SJCRH30 (cell line): ENCODE results near the gene FXYD2. TPM values are rescaled to one million over a fixed set of nuclear protein-coding genes. Genes with fewer than 3 reads are reported as not detected.
A peak's percentile ranks its signal among the peaks of the same experiment; 100 is the strongest.

ENCODE experiments used
- DNase-seq, 2 experiments: peaks; one replicate each; pipeline ENCODE4 v3.0.0-alpha.2; 2015 to 2020
- H3K27ac ChIP-seq: fragments of 250-450 bp; sonication (Bioruptor Pico); 2 replicates; pipeline ENCODE4 v1.5.1; 2020; ENCODE audit warnings: mild to moderate bottlenecking, moderate library complexity
- H3K27me3 ChIP-seq: fragments of 250-450 bp; sonication (Bioruptor Pico); 2 replicates; pipeline ENCODE4 v1.5.1; 2020; ENCODE audit warnings: mild to moderate bottlenecking, moderate library complexity
- H3K36me3 ChIP-seq: fragments of 250-450 bp; sonication (Bioruptor Pico); 2 replicates; pipeline ENCODE4 v1.5.1; 2020; ENCODE audit warnings: mild to moderate bottlenecking, moderate library complexity
- H3K4me1 ChIP-seq: fragments of 250-450 bp; sonication (Bioruptor Pico); 2 replicates; pipeline ENCODE4 v1.5.1; 2020; ENCODE audit warnings: mild to moderate bottlenecking, moderate library complexity
- H3K4me3 ChIP-seq: fragments of 250-450 bp; sonication (Bioruptor Pico); 2 replicates; pipeline ENCODE4 v1.5.1; 2020; ENCODE audit warnings: mild to moderate bottlenecking, moderate library complexity
- H3K9me3 ChIP-seq: fragments of 250-450 bp; sonication (Bioruptor Pico); replicated peaks from 2 replicates; pipeline ENCODE4 v1.5.1; 2020; ENCODE audit warnings: mild to moderate bottlenecking, moderate library complexity
- total RNA-seq: library from RNA; depleted of rRNA; stranded (reverse); fragments of >200 nt; shearing (Covaris generic); gene quantifications from 2 replicates; pipeline ENCODE4 v1.2.3, GENCODE V29; 2014

Gene FXYD2
- total RNA-seq, 1 experiment from 2014 or later = 0.14 TPM

DNA sequence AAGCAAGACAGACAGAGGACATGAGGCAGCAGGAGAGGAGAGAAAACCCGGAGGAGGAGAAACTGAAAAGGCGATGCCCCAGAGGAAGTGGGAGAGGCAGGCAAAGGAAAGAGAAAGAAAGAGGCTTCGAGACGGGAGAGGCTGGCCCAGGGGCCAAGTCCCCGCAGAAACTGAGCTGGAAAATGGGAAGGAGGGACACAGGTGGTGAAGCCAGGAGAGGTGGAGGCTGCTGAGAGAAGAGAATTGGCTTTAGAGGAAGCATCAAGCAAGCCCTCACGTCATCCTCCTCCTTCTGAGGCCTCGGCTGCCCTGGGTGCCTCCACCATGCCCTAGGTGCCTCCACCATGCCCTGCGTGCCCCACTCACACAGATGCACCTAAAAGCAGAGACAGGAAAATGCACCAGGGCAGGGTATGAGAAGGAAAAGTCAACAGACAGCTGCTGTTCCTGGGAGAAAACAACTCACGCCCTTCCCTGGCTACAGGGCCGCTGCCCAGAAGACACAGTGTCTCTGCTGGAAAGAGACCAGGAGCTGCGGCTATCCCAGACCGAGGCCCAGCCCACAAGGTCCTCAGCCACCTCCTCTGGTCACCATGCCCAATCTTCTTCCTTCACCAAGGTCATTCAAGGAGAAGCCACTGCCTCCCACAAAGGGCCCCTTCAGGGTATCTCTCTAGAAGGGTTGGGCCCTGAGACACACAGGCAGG is 37.6 kb upstream of the FXYD2 start:
- Histone ChIP-seq H3K9me3 (no peaks in the 10 kb centered on the region), H3K27ac (peak overlapping the region; percentile 73)
- DNase-seq = no peak

DNA sequence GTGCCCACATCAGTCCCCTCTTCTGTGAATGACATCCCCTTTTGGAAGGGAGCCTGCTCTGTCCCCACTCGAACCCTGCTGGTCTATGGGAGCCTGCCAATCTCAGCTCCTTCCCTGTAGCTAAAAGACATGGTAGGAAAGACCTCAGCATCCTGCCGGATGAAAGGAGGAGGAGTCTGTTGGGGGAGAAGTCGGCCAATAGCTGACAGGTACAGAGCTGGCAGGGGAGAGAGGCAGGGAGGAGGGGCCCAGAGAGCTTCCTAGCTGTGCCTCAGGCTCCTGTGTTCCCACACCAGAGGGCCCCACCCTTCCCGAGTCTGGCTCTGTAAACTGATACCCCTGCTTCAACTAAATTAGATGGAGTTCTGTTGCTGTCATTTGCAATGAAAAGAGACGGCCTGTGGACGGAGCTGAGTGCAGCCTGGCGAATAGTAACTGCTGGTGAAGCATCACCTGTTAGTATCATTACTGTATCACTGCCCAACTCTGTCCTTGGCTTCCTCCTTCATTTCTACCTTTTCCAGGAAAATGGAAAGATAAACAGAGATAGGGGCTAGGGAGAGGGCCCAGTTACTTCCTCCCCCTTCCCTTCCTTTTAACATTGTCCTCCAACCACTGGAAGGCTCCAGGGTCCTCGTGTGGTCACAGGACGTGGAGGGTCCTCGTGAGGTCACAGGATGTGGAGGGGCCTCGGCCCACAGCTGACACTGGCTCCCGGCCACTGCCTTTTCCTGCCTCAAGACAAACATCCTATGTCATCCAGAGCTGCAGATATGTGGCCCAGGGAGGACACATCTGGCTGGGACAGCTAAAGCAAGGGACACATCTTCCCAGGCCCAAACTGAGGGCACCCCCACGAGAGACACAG is 36.8 kb upstream of the FXYD2 start:
- Histone ChIP-seq H3K27ac (peak overlapping the region; percentile 73), H3K27me3 (no peaks in the 10 kb centered on the region), H3K4me3 (no peak overlapping the region), H3K4me1 (peaks cover 24% of the 10 kb centered on the region), H3K9me3 (no peaks in the 10 kb centered on the region), H3K36me3 (no peaks in the 10 kb centered on the region)
- peak; percentile 76 to 85 for DNase-seq

More for the DNA sequence above, 37.6 kb upstream of the FXYD2 start:
- Histone ChIP-seq H3K36me3 (no peaks in the 10 kb centered on the region), H3K4me1 (peaks cover 24% of the 10 kb centered on the region), H3K27me3 (no peaks in the 10 kb centered on the region), H3K4me3 (no peak overlapping the region)

DNA sequence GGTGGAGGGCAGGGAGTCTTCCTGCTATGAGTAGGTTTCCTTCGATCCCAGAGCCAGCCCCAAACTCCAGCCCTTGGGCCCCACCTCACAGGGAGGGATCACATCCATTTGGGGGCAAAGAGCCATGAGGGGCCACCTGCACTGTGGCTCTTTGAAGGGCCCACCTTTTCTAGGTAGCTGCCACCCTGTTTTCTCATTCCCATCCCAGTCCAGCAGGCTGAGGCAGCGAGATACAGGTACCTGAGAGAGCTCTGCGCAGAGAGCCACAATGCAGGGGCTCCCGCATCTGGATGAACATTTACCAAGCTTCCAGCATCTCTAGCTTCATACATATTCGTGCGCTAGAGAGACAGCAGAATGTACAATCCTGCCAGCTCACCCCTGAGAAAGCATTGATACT is 35.6 kb upstream of the FXYD2 start:
- DNase-seq = no peak
- Histone ChIP-seq H3K9me3 (no peaks in the 10 kb centered on the region), H3K36me3 (no peaks in the 10 kb centered on the region), H3K27ac (no peak overlapping the region), H3K4me3 (no peak overlapping the region), H3K4me1 (peaks cover 24% of the 10 kb centered on the region), H3K27me3 (no peaks in the 10 kb centered on the region)

DNA sequence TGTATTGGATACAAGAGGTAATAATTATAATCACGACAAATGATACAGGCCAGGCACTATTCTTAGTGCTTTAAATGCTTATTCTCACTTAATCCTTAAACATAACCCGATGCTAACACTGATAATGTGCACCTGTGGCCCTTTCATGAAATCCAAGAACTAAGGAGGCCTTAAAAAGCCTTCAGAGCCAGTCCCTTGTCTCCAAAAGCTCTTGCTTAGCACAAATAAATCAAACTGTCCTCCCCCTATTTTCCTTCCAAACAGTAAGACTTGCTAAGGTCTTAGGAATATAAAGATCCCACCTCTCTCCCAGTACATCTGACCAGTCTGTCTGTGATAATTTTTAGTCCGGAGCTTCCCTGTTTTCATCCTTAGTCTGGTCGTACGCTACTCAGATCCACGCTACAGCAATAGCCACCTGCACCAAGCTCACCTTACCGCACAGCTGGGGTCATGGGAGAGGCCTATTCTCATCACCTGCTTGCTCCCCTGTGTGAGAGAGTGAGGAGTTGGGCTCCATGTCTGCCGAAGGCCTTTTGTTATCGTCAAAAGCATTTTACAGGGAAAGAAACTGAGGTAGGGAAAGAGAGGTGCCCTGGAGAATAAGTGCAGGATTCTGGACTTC is 35.1 kb upstream of the FXYD2 start:
- no peaks in the 10 kb centered on the region for H3K9me3 ChIP-seq
- no peak for DNase-seq
- no peak overlapping the region for H3K27ac ChIP-seq
- no peaks in the 10 kb centered on the region for H3K27me3 ChIP-seq
- H3K4me3 ChIP-seq = no peak overlapping the region
- no peaks in the 10 kb centered on the region for H3K36me3 ChIP-seq
- peaks cover 24% of the 10 kb centered on the region for H3K4me1 ChIP-seq

DNA sequence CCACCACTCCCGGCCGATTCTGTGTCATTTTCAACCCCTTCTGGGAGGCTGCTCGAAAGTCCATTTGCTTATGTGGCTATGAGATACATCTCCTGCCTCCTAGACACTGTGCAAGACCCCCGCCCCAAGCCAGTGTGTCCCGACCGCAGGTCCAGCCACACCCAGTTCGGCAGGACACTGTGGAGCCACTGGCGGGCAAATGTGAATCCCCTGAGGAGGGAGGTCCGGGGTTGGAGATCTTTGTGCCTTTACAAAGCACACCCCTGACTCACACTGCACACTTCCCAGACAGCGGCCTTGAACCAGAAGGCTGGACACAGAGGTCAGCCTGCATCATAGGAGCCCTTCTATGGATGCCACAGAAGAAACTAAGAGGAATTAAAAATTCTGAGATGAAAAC is 34.5 kb upstream of the FXYD2 start:
- no peaks in the 10 kb centered on the region for H3K9me3 ChIP-seq
- H3K27me3 ChIP-seq = no peaks in the 10 kb centered on the region
- no peak overlapping the region for H3K27ac ChIP-seq
- H3K4me1 ChIP-seq = peaks cover 24% of the 10 kb centered on the region
- H3K4me3 ChIP-seq = no peak overlapping the region
- no peaks in the 10 kb centered on the region for H3K36me3 ChIP-seq
- no peak for DNase-seq

DNA sequence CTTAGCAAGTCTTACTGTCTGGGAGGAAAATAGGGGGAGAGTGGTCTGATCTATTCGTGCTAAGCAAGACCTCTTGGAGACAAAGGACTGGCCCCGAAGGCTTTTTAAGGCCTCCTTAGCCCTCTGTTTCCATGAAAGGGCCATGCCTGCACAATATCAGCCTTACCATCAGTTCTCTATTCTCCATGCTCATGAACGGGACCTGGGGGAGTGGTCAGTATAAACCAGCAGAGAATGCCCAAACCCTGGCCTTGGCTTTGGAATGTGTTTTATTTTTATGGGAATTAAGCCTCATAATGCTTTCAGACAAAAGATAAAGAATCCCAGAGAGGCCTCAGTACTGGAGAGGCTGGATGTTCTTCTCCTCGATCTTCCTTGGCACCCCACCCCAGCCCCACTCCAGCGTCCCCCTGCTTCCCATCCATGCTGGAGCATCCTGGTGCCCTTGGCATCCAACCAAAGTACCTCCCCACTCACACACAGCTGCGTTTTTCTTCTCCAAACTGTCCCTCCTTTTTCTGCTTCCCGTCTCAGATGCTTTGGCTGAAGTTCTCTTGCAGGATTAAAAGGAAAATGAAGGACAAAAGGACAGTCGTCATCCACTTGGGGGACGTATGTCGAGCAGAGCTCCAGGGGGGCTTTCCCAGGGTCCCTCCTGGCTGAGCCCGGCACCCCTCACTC is 33.3 kb upstream of the FXYD2 start:
- Histone ChIP-seq H3K9me3 (no peaks in the 10 kb centered on the region; the same call in 1 of the 2 replicates), H3K4me1 (peaks cover 20% of the 10 kb centered on the region), H3K27me3 (no peaks in the 10 kb centered on the region), H3K4me3 (no peak overlapping the region), H3K36me3 (no peaks in the 10 kb centered on the region), H3K27ac (no peak overlapping the region)
- no peak for DNase-seq

DNA sequence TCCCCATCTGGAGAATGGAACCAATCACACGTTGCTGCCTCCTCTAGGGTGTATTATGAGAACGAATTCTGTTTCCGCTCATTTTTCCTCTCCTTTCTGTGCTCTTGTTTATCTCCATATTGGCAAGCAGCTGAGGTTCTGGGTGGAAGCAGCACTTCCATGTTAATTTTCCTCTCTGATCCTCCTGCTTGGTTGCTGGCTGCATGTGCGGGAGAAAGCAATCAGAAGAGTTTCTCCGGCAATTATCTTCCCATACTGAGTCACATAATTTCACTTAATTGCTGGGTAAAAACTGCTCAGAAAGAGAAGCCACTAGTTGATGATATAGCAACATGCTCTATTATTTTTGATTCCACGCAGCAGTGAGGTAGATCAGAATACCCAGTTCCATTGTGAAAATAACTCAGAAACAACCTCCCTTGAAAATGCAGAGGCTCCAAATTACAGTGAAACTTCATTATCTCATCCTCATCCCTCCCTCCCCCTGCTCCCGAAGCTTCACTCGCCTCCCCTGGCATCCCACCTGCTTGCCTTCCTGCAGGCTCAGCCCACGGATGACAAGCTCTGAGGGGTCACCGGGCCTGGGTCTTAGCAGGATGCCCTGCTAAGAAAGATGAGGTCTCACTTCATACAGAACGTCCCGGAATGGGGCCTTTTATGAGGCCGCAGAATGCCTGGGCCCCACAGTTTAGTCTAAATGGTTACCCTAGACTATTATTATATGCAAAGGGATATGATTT is 31.5 kb upstream of the FXYD2 start:
- H3K27me3 ChIP-seq = no peaks in the 10 kb centered on the region
- no peak overlapping the region for H3K27ac ChIP-seq
- DNase-seq = no peak
- peaks cover 2% of the 10 kb centered on the region for H3K4me1 ChIP-seq
- H3K36me3 ChIP-seq = no peaks in the 10 kb centered on the region
- no peak overlapping the region for H3K4me3 ChIP-seq
- H3K9me3 ChIP-seq = peaks cover 5% of the 10 kb centered on the region; the same call in 1 of the 2 replicates

DNA sequence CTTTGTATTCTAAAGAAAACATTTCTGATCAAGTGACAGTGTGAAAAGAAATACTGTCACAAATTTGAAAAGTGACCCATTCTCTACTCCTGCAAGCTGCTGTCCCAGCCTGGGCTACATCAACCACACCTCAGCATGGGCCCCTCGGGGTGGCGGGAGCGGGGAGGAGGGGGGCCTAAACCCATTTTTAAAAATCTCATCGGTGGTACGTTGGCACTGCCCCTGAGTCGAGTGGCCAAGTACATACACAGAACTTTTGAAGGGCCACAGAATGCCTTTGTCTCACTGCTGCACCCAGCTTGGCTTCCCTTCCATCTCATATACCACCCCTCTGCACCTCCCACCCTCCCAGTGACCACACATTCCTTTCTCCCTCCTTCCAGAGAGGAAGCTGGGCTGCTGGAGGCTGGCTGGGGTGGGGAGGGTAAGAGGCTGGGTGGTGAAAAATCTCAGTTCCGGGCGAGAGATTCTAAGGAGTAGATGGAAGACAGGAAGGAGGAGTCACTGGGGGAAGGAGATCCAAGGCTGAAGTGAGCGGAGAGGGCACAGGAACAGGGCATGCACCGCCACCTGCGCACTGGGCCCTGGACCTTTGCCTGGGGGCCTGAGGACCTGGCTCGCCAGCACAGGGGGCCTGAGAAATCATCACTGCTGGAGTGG is 30.8 kb upstream of the FXYD2 start:
- H3K4me1 ChIP-seq = no peaks in the 10 kb centered on the region
- H3K27me3 ChIP-seq = no peaks in the 10 kb centered on the region
- H3K27ac ChIP-seq = no peak overlapping the region
- no peaks in the 10 kb centered on the region for H3K36me3 ChIP-seq
- peaks cover 5% of the 10 kb centered on the region; the same call in 1 of the 2 replicates for H3K9me3 ChIP-seq
- H3K4me3 ChIP-seq = no peak overlapping the region
- DNase-seq = no peak

DNA sequence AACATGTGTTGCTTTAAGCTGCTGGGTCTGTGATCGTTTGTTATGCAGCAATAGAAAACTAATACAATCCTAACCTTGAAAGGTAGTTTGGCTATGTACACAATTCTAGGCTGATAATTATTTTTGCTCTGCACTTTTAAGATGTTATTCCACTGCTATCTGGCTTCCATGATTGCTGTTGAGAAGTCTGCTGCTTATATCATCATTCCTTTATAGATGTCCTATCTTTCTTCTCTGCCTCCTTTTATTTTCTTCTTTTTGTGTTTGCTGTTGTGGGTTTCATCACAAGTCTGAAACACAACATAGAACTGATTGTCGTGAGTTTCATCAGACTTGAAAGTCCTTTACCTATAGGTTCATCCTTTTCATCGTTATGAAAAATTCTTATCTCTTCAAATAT is 27.8 kb upstream of the FXYD2 start:
- peaks cover 5% of the 10 kb centered on the region; the same call in 1 of the 2 replicates for H3K9me3 ChIP-seq
- no peak overlapping the region for H3K27ac ChIP-seq
- H3K36me3 ChIP-seq = no peaks in the 10 kb centered on the region; the same call in 1 of the 2 replicates
- DNase-seq = no peak
- H3K4me1 ChIP-seq = 0 out of 2 replicates have a peak, but pooled peaks cover 5% of the 10 kb centered on the region
- H3K27me3 ChIP-seq = no peaks in the 10 kb centered on the region
- H3K4me3 ChIP-seq = no peak overlapping the region

DNA sequence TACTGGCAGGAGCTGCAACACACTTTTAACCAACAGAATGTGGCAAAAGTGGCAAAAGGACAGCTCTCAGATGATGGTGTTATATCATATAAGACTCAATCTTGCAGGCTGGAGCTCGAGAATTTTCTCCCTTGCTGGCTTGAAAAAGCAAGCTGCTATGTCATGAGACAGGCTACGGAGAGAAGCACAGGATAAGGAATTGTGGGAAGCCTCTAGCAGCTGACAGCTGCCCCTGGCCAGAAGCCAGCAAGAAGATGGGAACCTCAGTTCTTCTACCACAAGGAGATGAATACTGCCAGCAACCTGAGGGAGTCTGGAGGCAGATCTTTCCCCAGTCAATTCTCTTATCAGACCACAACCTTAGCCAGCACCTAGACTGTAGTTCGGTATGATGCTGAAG is 27.3 kb upstream of the FXYD2 start:
- 0 out of 2 replicates have a peak, but pooled peaks cover 5% of the 10 kb centered on the region for H3K4me1 ChIP-seq
- H3K27me3 ChIP-seq = no peaks in the 10 kb centered on the region
- H3K27ac ChIP-seq = no peak overlapping the region
- DNase-seq = no peak
- peaks cover 5% of the 10 kb centered on the region; the same call in 1 of the 2 replicates for H3K9me3 ChIP-seq
- H3K36me3 ChIP-seq = no peaks in the 10 kb centered on the region; the same call in 1 of the 2 replicates
- H3K4me3 ChIP-seq = no peak overlapping the region

DNA sequence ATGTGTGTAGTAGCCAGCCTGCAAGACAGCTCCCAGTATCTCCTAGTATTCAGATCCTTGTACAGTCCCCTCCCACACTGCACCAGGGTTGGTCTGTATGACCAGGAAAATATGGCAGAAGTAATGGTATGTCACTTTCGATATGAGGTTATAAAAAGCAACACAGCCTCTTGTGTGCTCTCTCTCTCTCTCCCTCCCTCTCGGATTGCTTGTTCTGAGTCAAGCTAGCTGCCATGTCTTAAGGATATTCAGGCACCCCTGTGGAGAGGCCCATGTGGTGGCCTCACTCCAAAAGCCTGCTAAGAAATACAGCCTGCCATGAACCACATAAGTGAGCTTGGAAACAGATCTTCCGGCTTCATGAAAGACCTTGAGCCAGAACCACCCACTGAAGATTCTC is 26.6 kb upstream of the FXYD2 start:
- peaks cover 5% of the 10 kb centered on the region; the same call in 1 of the 2 replicates for H3K9me3 ChIP-seq
- H3K27me3 ChIP-seq = no peaks in the 10 kb centered on the region
- H3K27ac ChIP-seq = no peak overlapping the region
- no peaks in the 10 kb centered on the region; the same call in 1 of the 2 replicates for H3K36me3 ChIP-seq
- DNase-seq = no peak
- no peak overlapping the region for H3K4me3 ChIP-seq
- 0 out of 2 replicates have a peak, but pooled peaks cover 5% of the 10 kb centered on the region for H3K4me1 ChIP-seq

DNA sequence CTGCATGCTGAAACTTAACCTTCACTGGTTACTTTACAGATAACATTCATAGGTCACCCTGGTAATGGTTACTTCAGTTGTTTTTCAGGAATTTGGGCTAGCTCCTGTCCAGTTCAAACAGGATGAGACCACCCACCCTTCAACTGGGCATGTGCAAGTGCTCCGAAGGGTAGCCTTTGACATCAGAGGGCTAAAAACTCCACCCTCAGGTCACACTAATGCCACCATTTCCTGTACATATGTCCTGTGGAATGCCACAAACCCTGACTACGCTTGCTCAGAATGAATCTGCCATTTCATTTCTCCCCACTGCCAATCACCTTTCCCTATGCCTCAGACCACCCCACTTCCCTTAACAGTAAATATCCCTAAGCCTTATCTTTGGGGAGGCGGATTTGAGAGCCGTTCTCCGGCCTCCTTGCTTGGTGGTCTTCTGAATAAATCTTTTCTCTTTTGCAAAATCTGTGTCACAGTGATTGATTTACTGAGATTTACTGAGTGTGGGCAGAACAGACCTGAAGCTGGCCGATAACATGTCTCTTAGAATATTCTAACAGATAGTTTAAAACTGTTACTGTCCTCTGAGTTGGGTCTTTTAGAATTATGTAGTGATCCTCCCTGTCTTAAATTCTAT is 25.4 kb upstream of the FXYD2 start:
- Histone ChIP-seq H3K36me3 (no peaks in the 10 kb centered on the region; the same call in 1 of the 2 replicates), H3K9me3 (peaks cover 5% of the 10 kb centered on the region; the same call in 1 of the 2 replicates), H3K4me3 (no peak overlapping the region), H3K27me3 (no peaks in the 10 kb centered on the region), H3K27ac (no peak overlapping the region), H3K4me1 (0 out of 2 replicates have a peak, but pooled peaks cover 5% of the 10 kb centered on the region)
- no peak for DNase-seq
